ENCODE measurements around the gene IPO4.

DNA sequence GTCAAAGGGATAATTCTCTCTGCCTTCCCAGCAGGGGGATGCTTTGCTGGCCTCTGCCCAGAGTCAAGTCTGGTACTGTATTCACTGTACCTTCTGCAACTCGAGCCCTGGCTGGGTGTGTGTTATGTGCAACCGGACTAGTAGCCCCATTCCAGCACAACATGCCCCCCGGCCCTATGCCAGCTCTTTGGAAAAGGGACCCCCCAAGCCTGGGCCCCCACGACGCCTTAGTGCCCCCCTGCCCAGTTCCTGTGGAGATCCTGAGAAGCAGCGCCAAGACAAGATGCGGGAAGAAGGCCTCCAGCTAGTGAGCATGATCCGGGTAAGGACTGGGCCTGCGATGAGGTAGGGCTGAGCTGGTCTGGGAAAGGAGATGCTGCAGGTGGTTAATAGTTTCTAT, 38.0 kb downstream of the IPO4 start:
- TF ChIP-seq CTCF (IDR thresholded peaks at IDR 0.05) (no peak), POLR2A (IDR thresholded peaks at IDR 0.05) (no peak)
